AG20443 (cell line): ENCODE measurements around the gene BABAM2.

ENCODE experiments used
- DNase-seq: peaks from one replicate; pipeline ENCODE4 v3.0.0; 2012; ENCODE audit warnings: low spot score, mixed read lengths

The BABAM2 gene

GRCh38 chr2:28282248-28282647, 391.7 kb downstream of the BABAM2 start:
- no peak for DNase-seq

DNA sequence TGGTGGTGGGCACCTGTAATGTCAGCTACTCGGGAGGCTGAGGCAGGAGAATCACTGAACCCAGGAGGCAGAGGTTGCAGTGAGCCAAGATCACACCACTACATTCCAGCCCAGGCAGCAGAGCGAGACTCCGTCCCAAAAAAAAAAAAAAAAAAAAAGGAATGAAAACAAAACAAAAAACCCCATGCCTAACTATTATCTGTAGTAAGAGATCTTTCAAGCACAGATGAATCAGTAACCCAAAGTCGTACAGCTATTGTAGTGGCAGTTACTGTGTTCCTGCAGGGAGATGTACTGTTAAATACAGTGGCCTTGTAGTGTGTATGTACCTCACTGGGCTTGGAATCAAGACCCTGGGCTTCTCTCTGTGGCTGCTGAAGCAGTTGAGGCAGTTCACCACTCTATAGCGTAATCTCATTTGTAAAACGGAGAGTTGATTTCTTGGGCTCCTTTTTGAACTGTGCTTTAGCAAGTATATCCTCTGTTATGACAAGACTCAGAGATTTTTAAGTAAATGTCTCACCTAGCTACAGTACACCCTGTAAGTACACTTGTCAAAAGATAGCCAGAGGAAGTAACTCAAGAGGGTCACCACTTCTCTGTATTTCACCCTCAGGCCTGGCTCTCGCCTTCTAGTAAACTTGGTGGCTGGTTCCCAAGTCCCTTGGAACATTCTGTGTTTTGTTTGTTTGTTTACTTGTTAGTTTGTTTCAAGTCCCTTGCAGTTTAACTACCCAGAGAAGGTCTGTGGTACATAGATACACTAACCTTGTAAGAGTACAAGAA, 392.5 kb downstream of the BABAM2 start:
- no peak for DNase-seq

DNA sequence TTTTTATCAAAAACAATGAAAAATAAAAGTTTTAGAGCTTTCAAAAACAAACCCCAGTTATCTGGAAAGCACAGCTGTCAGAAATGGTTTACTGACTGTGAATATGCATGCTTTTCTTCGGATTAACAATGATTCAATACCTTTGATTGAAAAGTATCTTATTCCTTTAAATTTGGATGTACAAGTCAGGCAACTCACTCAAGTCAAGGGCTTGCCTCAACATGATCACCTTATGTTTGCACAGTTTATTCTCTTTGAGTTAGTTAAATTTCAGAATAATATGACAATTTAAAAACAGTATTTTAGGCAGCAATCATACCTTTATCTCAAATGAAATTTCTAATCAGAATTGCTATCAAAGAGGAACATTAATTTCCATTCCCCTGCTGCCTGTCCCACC, 393.3 kb downstream of the BABAM2 start:
- no peak for DNase-seq

DNA sequence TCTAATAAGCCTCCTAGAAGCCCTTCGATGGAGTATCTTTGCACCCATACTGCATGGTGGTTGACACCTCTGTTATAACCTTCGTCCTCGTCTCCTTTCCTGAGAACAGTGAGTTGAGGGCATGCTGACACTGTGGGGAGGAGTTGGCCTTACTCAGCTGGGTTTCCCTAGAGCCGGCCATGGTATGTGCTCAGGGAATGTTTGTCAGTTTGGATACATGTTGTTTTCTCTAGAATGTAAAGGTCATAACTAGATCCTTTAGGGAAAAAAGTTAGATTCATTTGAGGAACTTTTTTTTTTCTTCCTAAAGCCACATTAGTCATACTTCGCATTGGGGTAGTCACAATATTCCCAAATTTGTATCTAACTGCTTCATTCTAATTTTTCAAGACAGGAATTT, 396.1 kb downstream of the BABAM2 start:
- peak; percentile 16 for DNase-seq

DNA sequence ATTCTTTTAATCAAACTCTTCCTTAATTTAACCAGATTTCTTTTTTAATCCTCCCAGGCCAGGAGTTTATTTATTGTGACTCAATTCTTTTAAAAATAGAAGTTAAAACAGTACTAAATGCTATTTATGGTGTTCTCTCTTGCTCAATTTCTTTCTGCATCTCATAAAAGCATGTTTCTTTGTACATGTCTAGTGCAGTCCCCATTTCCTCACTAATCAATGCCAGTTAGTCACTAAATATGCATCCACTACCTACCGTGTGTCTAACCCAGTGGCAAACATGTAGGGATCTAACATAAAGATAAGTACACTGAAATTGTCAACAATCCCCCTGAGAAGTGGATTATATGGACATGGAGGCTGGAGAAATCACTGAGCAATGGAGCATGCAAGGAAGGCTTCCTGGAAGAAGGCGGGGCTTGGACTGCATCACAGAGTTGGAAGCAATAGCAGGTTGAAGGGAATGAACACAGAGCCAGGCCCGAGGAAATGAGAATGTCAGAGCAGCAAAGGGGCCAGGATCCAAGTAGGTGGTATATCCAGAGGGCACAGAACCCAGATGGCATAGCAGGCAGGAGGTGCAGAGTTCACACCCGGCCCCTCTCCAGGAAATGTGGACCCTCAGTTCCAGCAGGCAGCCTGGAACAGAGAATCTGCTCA, 396.9 kb downstream of the BABAM2 start:
- peak; percentile 28 for DNase-seq

- DNase-seq: no peak
These were observed 398.1 kb downstream of the BABAM2 start for GRCh38 chr2:28288620-28289019.

- no peak for DNase-seq
These were observed 401.4 kb downstream of the BABAM2 start for GRCh38 chr2:28291811-28292440.

DNA sequence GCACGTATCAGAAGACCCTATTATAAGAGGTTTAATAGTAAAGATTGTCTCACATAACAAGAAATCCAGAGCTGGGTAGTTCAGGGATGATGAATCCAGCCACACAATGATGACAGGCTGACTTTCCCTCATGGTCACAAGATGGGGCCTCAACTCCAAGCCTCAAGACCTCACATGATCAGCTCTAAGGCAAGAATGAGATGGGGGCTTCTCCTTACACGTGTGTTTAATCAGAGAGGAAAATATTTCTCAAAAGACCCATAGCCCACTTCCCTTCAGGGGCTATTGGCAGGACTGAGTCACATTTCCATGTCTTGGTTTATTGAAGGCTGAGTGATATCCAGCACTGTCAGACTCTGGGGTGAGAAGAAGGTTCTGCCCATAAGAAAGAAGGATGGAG, 402.0 kb downstream of the BABAM2 start:
- DNase-seq: peak; percentile 19

- no peak for DNase-seq
These were observed 402.9 kb downstream of the BABAM2 start for GRCh38 chr2:28293416-28293815.

DNA sequence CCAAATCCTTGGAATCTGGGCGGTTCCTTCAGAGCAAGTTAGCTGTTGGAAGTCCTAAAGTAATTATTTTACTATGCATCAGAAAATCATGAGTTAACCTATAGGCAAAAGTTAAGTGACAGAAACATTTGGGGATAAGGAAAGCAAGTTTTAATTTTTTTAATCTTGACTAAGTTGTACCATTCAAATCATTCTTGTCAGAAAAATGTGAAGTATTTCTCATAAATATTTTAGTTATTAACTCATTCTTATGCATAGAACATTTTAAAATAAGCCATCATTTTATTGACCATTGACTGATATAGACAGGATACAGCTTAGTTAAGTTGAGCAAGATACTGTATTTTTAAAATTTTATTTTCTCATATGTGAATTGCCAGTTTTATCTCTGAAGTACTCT, 403.9 kb downstream of the BABAM2 start:
- DNase-seq: no peak

- DNase-seq: peak; percentile 18
These were observed 405.7 kb downstream of the BABAM2 start for GRCh38 chr2:28296243-28296642.

DNA sequence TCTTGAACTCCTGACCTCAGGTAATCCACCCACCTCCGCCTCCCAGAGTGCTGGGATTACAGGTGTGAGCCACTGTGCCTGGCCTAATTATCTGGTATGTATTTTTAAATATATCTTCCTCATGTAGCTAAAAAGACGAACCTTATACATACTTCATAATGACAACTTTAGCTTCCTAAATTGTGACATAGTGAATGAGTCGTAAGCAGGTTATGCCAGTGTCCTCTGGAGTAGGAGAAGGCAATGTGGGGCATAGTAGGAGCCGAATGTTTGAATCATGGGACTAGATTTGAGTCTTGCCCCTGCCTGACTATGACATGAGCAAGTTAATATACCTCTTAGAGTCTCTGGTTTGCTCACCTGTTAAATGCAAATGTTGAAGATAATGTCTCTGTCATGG, 406.4 kb downstream of the BABAM2 start:
- DNase-seq: peak; percentile 36

GRCh38 chr2:28297531-28297930, 407.0 kb downstream of the BABAM2 start:
- DNase-seq: no peak

GRCh38 chr2:28298406-28298805, 407.9 kb downstream of the BABAM2 start:
- DNase-seq: no peak

DNA sequence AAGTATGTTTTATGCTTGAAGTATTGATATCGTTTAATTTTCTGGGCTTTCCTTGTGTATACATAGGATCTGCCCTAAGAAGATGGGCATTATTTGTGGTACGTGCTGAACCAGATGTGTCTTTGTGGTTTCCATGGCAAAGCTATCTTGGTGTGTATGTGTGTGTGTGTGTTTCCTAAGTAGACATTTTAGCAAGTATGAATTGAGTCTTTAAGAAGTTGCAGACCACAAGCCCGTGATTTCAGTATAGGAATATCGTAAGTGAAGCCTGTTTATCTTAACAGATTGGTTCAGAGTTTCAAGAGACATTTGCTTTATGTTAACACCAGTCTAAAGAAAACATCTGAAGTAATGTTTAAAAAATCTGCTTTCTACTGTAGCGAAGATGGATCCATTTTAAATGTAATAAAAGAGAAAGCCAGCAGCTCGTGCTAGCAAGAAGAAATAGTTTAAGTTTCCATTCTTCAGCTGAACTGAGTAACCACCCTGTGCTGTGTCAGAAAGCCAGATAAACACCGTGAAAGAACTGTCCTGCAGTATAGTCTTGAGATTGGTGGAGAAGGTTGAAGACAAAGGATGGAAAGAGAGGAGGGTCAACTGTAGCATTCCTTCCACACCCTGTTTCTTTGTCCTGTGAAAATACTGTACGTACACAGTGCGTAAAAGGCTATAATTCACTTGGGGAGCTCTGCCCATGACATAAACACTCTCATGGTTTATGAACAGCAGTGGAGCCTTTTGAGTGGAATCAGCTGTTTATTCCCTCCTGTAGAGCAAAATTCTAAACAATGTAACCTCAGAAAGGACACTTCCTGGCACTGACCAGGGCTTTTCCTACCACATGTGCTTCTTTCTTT, 410.2 kb downstream of the BABAM2 start:
- DNase-seq: peak; percentile 32

GRCh38 chr2:28305202-28305601, 414.7 kb downstream of the BABAM2 start:
- no peak for DNase-seq

DNA sequence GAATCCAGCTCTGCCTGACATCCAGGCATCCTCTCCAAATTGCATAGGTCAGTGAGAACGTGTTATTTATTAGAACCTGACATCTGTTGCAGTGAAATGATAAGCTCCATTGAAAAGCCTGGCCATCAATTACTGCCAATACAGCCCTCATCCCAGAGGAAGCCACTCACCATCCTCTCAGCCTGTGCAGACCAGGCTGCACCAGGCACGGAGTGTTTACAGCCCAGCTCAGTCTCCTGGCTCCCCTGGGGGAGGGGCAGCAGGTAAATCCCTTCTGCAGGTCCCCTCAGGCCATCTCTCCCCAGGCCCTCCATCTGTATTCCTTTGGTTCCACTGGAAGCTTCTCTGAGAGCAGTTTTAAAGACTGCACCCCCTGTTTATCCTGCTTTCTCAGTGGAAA, 419.6 kb downstream of the BABAM2 start:
- DNase-seq: no peak

DNA sequence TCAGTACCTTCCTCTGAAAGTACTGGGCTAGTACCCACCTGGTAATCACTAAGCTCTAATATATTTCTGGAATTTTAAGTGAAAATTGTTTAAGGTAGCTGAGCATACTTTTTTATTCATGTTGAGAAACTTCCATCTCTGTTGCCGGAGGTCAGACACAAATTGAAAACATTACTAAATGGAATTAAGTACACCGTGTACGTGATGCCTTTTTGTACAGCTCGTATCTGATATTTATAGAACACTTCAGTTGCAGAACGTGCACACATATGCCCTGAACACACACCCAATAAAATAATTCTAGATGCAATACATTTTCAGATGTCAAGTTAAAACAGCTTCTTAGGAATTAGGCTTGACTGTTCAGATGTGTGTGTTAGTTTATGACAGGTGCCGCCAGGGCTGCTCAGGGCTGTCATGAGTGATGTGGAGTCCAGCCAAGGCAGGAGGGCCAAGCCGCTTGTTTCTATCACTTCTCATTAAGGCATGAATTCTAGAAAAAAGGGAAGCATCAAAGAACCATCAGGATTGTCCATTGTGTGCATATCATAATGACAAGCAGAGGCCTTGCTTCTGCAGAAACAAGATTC, 421.2 kb downstream of the BABAM2 start:
- no peak for DNase-seq

GRCh38 chr2:28312307-28313219, 422.0 kb downstream of the BABAM2 start:
- DNase-seq: no peak

DNA sequence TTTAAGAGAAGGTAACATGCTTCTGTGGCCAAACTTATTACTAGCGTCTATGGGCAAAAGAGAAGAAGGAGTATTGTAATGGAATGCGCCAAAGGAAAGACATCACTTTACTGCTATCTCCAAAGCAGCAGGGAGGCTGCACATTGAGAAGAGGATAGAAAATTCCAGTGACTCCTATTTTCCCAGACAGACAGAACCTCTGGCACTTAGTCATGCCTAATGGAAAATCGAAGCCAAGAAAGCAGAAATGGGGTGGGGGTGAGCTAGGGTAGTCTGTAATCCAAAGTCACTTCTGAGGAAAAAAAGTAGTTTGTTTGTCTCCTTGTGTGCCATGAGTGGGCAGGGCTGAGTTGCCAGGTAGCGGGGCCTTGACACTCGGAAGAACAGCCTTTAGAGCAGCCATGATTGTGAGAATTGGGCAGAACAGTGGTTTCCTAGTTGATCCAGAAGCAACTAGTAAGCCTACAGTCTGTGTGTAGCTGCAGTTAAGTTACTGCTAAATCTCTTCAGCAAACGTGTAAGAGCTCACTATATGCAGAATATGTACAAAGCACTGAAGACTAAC, 422.8 kb downstream of the BABAM2 start:
- DNase-seq: no peak
